AG04449 (cell line): ENCODE results near the gene DCDC2C.

Experiments
- CTCF ChIA-PET: fragments of 350-600 bp; formaldehyde crosslinking; extraction: SDS; loops from one replicate; lab custom pipeline; 2021; ENCODE audit warnings: antibody characterized with exemption; lab: Yijun Ruan, JAX
- POLR2A ChIA-PET: fragments of 400-600, 350-600 bp; formaldehyde crosslinking; extraction: SDS; loops from one replicate; lab custom pipeline; 2020; ENCODE audit warnings: antibody characterized with exemption, inconsistent platforms; lab: Yijun Ruan, JAX
- DNase-seq: peaks from one replicate; pipeline ENCODE4 v3.0.0-alpha.2; 2010; ENCODE audit warnings: low read depth, low spot score
- H3K4me3 ChIP-seq: 2 replicates; pipeline ENCODE4 v1.5.1; 2011; ENCODE audit warnings: low read depth, mild to moderate bottlenecking, control low read depth, low read length
- TF ChIP-seq, protein P1 (sequence below): IDR thresholded peaks from one replicate; pipeline ENCODE4 v1.5.1; 2011; ENCODE audit warnings: mild to moderate bottlenecking, moderate library complexity, low read length, control low read depth, inconsistent platforms; ENCODE audit not compliant: insufficient read depth; ENCODE audit errors: missing control alignments

Gene DCDC2C

DNA sequence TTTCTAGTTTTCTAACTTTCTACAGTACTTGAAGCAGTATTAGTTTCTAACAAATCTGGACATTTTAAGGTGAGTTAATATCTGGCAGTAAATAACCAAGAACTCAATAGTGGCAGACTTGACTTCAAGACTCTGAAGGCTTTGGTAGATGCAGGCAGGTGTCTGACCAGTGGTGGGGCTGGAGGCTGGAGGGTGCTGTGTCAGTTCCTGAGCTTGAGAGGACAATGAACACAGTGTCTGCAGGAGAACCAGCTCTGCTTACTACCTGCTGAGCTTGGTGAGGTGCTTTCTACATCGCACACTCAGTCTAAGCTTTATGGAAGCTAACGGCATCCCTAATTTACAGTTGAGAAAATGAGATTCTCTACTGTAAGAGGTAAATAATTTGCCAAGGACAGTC lies 24.2 kb upstream of the DCDC2C start:
- H3K4me3 ChIP-seq: no peak overlapping the region
- ChIA-PET POLR2A (no interaction called here), CTCF (no interaction called here)
- no peak for DNase-seq
- TF ChIP-seq, protein P1, sequence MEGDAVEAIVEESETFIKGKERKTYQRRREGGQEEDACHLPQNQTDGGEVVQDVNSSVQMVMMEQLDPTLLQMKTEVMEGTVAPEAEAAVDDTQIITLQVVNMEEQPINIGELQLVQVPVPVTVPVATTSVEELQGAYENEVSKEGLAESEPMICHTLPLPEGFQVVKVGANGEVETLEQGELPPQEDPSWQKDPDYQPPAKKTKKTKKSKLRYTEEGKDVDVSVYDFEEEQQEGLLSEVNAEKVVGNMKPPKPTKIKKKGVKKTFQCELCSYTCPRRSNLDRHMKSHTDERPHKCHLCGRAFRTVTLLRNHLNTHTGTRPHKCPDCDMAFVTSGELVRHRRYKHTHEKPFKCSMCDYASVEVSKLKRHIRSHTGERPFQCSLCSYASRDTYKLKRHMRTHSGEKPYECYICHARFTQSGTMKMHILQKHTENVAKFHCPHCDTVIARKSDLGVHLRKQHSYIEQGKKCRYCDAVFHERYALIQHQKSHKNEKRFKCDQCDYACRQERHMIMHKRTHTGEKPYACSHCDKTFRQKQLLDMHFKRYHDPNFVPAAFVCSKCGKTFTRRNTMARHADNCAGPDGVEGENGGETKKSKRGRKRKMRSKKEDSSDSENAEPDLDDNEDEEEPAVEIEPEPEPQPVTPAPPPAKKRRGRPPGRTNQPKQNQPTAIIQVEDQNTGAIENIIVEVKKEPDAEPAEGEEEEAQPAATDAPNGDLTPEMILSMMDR: no peak

DNA sequence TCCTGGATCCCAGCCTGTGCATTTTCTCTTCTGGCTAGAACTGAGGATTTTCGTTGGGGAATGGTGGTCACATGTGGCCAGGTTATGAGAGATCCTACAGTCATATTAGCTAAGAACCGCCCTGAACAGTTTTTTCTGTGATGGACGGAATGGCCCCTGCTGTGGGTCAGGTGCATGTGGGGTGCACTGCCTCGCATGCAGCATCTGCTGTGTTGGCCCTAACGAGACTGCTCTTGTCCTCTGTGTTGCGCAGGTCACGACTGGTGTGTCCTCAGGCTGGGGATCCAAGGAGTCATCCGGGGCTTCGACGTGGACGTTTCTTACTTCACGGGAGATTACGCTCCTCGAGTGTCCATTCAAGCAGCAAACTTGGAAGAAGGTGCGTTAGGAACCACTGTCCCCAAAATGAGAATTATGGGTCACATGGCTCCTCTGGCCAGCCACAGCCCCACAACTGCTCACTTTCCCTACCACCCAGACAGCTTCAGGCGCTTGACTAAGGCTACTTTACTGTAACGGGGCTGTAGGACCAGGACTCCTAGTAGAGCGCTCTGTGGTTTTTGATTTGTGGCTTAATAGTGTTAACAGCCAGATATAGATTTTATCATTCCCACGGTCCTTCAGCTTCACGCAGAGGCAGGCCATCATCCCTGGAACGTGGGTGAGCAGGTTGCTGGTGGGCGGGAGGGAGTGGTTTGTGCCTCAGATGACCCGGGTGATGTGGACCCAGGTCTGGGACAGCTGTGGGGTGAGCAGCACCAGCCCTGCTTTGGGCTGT lies 23.6 kb upstream of the DCDC2C start:
- POLR2A ChIA-PET: no interaction called here
- TF ChIP-seq, protein P1: no peak
- no peak for DNase-seq
- no peak overlapping the region for H3K4me3 ChIP-seq
- CTCF ChIA-PET: no interaction called here

DNA sequence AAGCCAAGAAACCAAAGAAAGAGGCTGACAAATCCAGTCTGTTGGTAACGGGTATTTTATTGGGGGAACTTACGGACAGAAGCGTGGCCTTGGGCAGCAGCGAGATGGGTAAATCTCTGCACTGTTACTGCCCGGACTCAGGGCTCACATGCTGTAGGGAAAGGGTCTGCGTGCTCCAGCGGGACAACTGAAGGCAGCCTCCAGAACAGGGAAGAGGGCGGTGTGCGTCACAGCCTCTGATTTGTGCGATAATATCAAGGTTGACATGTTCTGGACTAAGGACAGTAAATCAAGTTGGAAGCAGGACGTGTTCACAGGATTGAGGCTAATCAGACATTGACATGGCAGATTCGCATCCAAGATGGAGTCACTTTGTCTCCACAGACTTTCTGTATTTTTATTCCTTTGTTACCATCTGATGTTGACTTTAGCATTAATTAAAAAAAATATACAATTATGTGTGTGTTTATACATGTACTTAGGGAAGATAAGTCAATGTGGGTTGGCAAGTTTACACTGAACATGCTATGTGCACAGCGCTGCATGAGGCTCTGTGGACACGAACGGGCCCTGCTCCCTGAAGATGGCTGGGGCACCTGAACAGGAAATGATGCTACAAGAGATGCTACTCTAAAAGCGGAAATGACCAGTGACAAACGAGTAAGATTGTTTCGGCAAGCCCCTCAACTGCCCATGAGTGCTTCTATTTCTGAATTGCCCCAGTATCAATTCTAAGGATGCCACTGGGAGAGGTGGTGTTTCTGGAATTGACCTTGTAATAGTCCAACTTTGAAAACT lies 22.6 kb upstream of the DCDC2C start:
- ChIA-PET CTCF (no interaction called here), POLR2A (no interaction called here)
- TF ChIP-seq, protein P1: no peak
- no peak for DNase-seq
- H3K4me3 ChIP-seq: no peak overlapping the region

DNA sequence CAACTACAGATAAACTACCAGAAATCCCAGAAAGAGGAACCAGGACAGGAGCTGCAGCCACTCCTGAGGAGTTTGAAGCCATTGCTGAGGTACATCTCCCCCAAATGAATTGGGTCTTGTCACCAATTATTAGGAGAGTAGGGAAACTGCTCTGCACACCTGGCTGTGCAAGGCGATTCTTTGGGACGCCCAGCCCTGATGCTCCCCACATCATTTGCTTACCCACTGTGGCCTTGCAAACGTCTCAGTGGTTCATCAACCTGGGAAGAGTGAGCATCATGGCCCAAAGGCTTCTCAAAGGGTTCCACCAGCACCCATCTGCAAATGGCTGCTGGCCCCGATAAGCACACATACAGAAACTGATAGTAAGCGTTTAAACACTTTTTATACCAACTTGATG lies 21.8 kb upstream of the DCDC2C start:
- TF ChIP-seq, protein P1: no peak
- CTCF ChIA-PET: no interaction called here
- POLR2A ChIA-PET: no interaction called here
- H3K4me3 ChIP-seq: no peak overlapping the region
- DNase-seq: no peak

DNA sequence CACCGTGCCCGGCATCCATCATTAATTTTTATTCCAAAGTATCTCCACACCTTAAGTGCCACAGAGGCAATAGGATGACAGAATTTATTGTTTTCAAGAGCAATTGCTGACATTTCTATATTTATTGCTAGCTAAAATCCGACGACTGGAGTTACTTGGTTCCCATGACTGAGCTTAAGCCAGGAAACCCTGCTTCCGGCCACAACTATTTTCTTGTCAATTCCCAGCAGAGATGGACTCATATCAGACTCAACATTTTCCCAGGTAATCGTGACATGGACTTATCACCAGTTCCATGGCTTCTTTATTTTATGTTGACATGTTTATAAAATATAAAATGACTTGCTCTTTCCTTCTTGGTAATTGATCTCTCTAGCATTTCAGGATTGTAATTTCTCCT lies 20.6 kb upstream of the DCDC2C start:
- CTCF ChIA-PET: no interaction called here
- DNase-seq: no peak
- no peak overlapping the region for H3K4me3 ChIP-seq
- TF ChIP-seq, protein P1: no peak
- POLR2A ChIA-PET: no interaction called here

DNA sequence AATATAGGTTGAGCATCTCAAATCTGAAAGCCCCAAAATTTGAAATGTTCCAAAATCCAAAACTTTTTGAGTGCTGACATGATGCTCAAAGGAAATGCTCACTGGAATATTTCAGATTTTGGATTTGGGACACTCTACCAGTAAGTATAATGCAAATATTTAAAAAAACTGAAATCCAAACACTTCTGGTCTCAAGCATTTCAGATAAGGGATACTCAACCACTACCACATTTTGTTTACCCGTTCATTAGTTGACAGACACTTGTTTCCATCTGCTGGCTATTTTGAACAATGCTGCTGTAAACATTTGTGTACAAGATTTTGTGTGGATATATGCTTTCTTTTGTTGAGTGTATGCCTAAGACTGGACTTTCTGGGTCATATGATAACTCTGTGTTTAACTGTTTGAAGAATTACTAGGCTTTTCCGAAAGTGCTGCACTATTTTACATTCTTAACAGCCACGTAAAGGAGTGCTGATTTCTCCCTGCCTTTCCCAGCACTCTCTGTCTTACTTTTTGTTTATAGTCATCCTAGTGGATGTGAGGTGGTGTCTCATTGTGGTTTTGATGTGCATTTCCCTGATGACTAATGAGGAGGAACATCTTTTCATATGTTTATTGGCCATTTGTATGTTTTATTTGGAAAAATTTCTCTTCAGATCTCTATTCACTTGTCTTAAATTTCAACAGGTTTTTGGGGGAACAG lies 19.5 kb upstream of the DCDC2C start:
- no peak overlapping the region for H3K4me3 ChIP-seq
- TF ChIP-seq, protein P1: no peak
- no peak for DNase-seq
- CTCF ChIA-PET: no interaction called here
- POLR2A ChIA-PET: no interaction called here
